Measurements from ENCODE around the gene NRIP3. TPM values are rescaled to one million over a fixed set of nuclear protein-coding genes. Genes with fewer than 3 reads are reported as not detected.
"Not testable (repeated sequence)": the region's sequence is repeated elsewhere in the genome, so short reads cannot be mapped to it uniquely, and the experiment has no call there.

NRIP3 gene
- total RNA-seq, 3 donors from 2014 or later, result 1.9 to 2.4 (median 2.0) TPM

- peak; percentile 25 for DNase-seq
- H3K4me3 Mint-ChIP-seq, result peak overlapping the region; percentile 47
- H3K9me3 Mint-ChIP-seq, result no peaks in the 10 kb centered on the region
- ATAC-seq, result peak in 1 of 2 donors; percentile 1
- no peaks in the 10 kb centered on the region for H3K36me3 Mint-ChIP-seq (ENCODE audit: insufficient read depth)
- peaks cover 31% of the 10 kb centered on the region for H3K4me1 Mint-ChIP-seq (ENCODE audit: low read depth)
- H3K27me3 Mint-ChIP-seq (ENCODE audit: low read depth), result peaks cover 38% of the 10 kb centered on the region
Measured at GRCh38 chr11:9004183-9004926, 554 bp upstream of the NRIP3 start.

- ATAC-seq, result no peak
- Mint-ChIP-seq H3K9me3 (no peaks in the 10 kb centered on the region), H3K4me1 (ENCODE audit: low read depth) (peaks cover 31% of the 10 kb centered on the region), H3K4me3 (peak overlapping the region; percentile 78), H3K36me3 (ENCODE audit: insufficient read depth) (no peaks in the 10 kb centered on the region), H3K27me3 (ENCODE audit: low read depth) (peaks cover 44% of the 10 kb centered on the region)
- no peak for DNase-seq
Measured at GRCh38 chr11:9002920-9003572, 755 bp downstream of the NRIP3 start.

GRCh38 chr11:9001736-9002135, 2.1 kb downstream of the NRIP3 start:
- Mint-ChIP-seq H3K36me3 (ENCODE audit: insufficient read depth) (no peaks in the 10 kb centered on the region), H3K9me3 (no peaks in the 10 kb centered on the region), H3K4me3 (no peak overlapping the region), H3K4me1 (ENCODE audit: low read depth) (peaks cover 31% of the 10 kb centered on the region), H3K27me3 (ENCODE audit: low read depth) (peaks cover 46% of the 10 kb centered on the region)
- peak; percentile 15 for DNase-seq
- peak; percentile 91 for ATAC-seq

GRCh38 chr11:8998017-8998416, 5.8 kb downstream of the NRIP3 start:
- H3K36me3 Mint-ChIP-seq (ENCODE audit: insufficient read depth), result no peaks in the 10 kb centered on the region
- no peak overlapping the region for H3K4me3 Mint-ChIP-seq
- peaks cover 36% of the 10 kb centered on the region for H3K27me3 Mint-ChIP-seq (ENCODE audit: low read depth)
- H3K9me3 Mint-ChIP-seq, result no peaks in the 10 kb centered on the region
- no peak for ATAC-seq
- DNase-seq, result no peak
- peaks cover 19% of the 10 kb centered on the region for H3K4me1 Mint-ChIP-seq (ENCODE audit: low read depth)

- H3K4me1 Mint-ChIP-seq (ENCODE audit: low read depth), result peaks cover 14% of the 10 kb centered on the region
- no peaks in the 10 kb centered on the region for H3K9me3 Mint-ChIP-seq
- H3K4me3 Mint-ChIP-seq, result no peak overlapping the region
- DNase-seq (no peak), ATAC-seq (no peak)
- H3K36me3 Mint-ChIP-seq (ENCODE audit: insufficient read depth), result no peaks in the 10 kb centered on the region
- peaks cover 32% of the 10 kb centered on the region for H3K27me3 Mint-ChIP-seq (ENCODE audit: low read depth)
Measured at GRCh38 chr11:8997451-8997850, 6.3 kb downstream of the NRIP3 start.

GRCh38 chr11:8989453-8989852, 14.3 kb downstream of the NRIP3 start:
- Mint-ChIP-seq H3K27me3 (ENCODE audit: low read depth) (peaks cover 7% of the 10 kb centered on the region), H3K36me3 (ENCODE audit: insufficient read depth) (no peaks in the 10 kb centered on the region), H3K9me3 (no peaks in the 10 kb centered on the region), H3K4me3 (no peak overlapping the region), H3K4me1 (ENCODE audit: low read depth) (no peaks in the 10 kb centered on the region)
- ATAC-seq, result no peak
- DNase-seq, result no peak

GRCh38 chr11:8988329-8989234, 15.2 kb downstream of the NRIP3 start:
- H3K36me3 Mint-ChIP-seq (ENCODE audit: insufficient read depth), result no peaks in the 10 kb centered on the region
- ATAC-seq, result no peak
- no peaks in the 10 kb centered on the region for H3K4me1 Mint-ChIP-seq (ENCODE audit: low read depth)
- H3K27me3 Mint-ChIP-seq (ENCODE audit: low read depth), result peaks cover 7% of the 10 kb centered on the region
- no peaks in the 10 kb centered on the region for H3K9me3 Mint-ChIP-seq
- H3K4me3 Mint-ChIP-seq, result no peak overlapping the region
- no peak for DNase-seq

- ATAC-seq, result no peak
- no peak overlapping the region for H3K4me3 Mint-ChIP-seq
- no peak for DNase-seq
- no peaks in the 10 kb centered on the region for H3K9me3 Mint-ChIP-seq
- H3K36me3 Mint-ChIP-seq (ENCODE audit: insufficient read depth), result no peaks in the 10 kb centered on the region
- H3K4me1 Mint-ChIP-seq (ENCODE audit: low read depth), result no peaks in the 10 kb centered on the region
- H3K27me3 Mint-ChIP-seq (ENCODE audit: low read depth), result peaks cover 5% of the 10 kb centered on the region
Measured at GRCh38 chr11:8987446-8987845, 16.4 kb downstream of the NRIP3 start.

GRCh38 chr11:8986772-8987171, 17.0 kb downstream of the NRIP3 start:
- not testable (repeated sequence) for H3K36me3 Mint-ChIP-seq (ENCODE audit: insufficient read depth); ATAC-seq; H3K4me1 Mint-ChIP-seq (ENCODE audit: low read depth); DNase-seq; H3K27me3 Mint-ChIP-seq (ENCODE audit: low read depth); H3K4me3 Mint-ChIP-seq; H3K9me3 Mint-ChIP-seq

GRCh38 chr11:8985462-8985861, 18.3 kb downstream of the NRIP3 start:
- no peaks in the 10 kb centered on the region for H3K9me3 Mint-ChIP-seq
- no peaks in the 10 kb centered on the region for H3K36me3 Mint-ChIP-seq (ENCODE audit: insufficient read depth)
- ATAC-seq (no peak), DNase-seq (no peak)
- H3K4me1 Mint-ChIP-seq (ENCODE audit: low read depth), result no peaks in the 10 kb centered on the region
- peaks cover 5% of the 10 kb centered on the region for H3K27me3 Mint-ChIP-seq (ENCODE audit: low read depth)
- H3K4me3 Mint-ChIP-seq, result no peak overlapping the region

- Mint-ChIP-seq H3K36me3 (ENCODE audit: insufficient read depth) (no peaks in the 10 kb centered on the region), H3K27me3 (ENCODE audit: low read depth) (no peaks in the 10 kb centered on the region), H3K9me3 (no peaks in the 10 kb centered on the region), H3K4me1 (ENCODE audit: low read depth) (no peaks in the 10 kb centered on the region), H3K4me3 (no peak overlapping the region)
- DNase-seq, result no peak
- ATAC-seq, result no peak
Measured at GRCh38 chr11:8983552-8983951, 20.2 kb downstream of the NRIP3 start.

GRCh38 chr11:8980485-8980884, 23.3 kb downstream of the NRIP3 start:
- ATAC-seq (no peak), DNase-seq (no peak)
- no peaks in the 10 kb centered on the region for H3K36me3 Mint-ChIP-seq (ENCODE audit: insufficient read depth)
- H3K9me3 Mint-ChIP-seq, result no peaks in the 10 kb centered on the region
- no peaks in the 10 kb centered on the region for H3K4me1 Mint-ChIP-seq (ENCODE audit: low read depth)
- H3K4me3 Mint-ChIP-seq, result no peak overlapping the region
- no peaks in the 10 kb centered on the region for H3K27me3 Mint-ChIP-seq (ENCODE audit: low read depth)

GRCh38 chr11:8979365-8979764, 24.4 kb downstream of the NRIP3 start:
- not testable (repeated sequence) for H3K9me3 Mint-ChIP-seq; H3K4me3 Mint-ChIP-seq; H3K27me3 Mint-ChIP-seq (ENCODE audit: low read depth); H3K36me3 Mint-ChIP-seq (ENCODE audit: insufficient read depth); H3K4me1 Mint-ChIP-seq (ENCODE audit: low read depth); ATAC-seq; DNase-seq

- H3K4me1 Mint-ChIP-seq (ENCODE audit: low read depth), result no peaks in the 10 kb centered on the region
- H3K36me3 Mint-ChIP-seq (ENCODE audit: insufficient read depth), result no peaks in the 10 kb centered on the region
- ATAC-seq (no peak), DNase-seq (no peak)
- no peaks in the 10 kb centered on the region for H3K9me3 Mint-ChIP-seq
- no peak overlapping the region for H3K4me3 Mint-ChIP-seq
- no peaks in the 10 kb centered on the region for H3K27me3 Mint-ChIP-seq (ENCODE audit: low read depth)
Measured at GRCh38 chr11:8973121-8973520, 30.7 kb downstream of the NRIP3 start.
